Ascending aorta (tissue), 2 donors: ENCODE data around the gene TMEM175. TPM values are rescaled to one million over a fixed set of nuclear protein-coding genes. Genes with fewer than 3 reads are reported as not detected.
"Not testable (repeated sequence)": the region's sequence is repeated elsewhere in the genome, so short reads cannot be mapped to it uniquely, and the experiment has no call there.

ENCODE experiments used
- DNase-seq, 2 donors: peaks; one replicate each; pipeline ENCODE4 v3.0.0-alpha.2; 2019; ENCODE audit warnings: low spot score in 2 of 2
- H3K27ac ChIP-seq, 2 donors: fragments of 200-600 bp; sonication (generic); one replicate each; pipeline ENCODE4 v1.5.1; 2016 to 2017; ENCODE audit warnings: mild to moderate bottlenecking in 1 of 2
- H3K27me3 ChIP-seq: fragments of 200-600 bp; sonication (generic); one replicate; pipeline ENCODE4 v1.5.1; 2017
- H3K36me3 ChIP-seq, 2 donors: fragments of 200-600 bp; sonication (generic); one replicate each; pipeline ENCODE4 v1.5.1; 2016
- H3K4me1 ChIP-seq, 2 donors: fragments of 200-600 bp; sonication (generic); one replicate each; pipeline ENCODE4 v1.5.1; 2016 to 2017; ENCODE audit warnings: mild to moderate bottlenecking in 1 of 2
- H3K4me3 ChIP-seq, 2 donors: fragments of 200-600 bp; sonication (generic); one replicate each; pipeline ENCODE4 v1.5.1; 2016 to 2017; ENCODE audit warnings: mild to moderate bottlenecking in 1 of 2
- H3K9me3 ChIP-seq, 2 donors: fragments of 200-600 bp; sonication (generic); one replicate each; pipeline ENCODE4 v1.5.1; 2016
- intact Hi-C: fragments of 100-400 bp; cut with DNase I; formaldehyde crosslinking; loops from one replicate; pipeline ENCODE4 v1.15.1; 2023
- total RNA-seq: library from RNA; depleted of rRNA; stranded (reverse); fragments of >200 nt; gene quantifications from one replicate; pipeline ENCODE4 v1.1.0, GENCODE V29; 2016
- TF ChIP-seq, protein P1 (sequence below), 3 experiments: fragments of 200-600 bp in 2 of 3; fragments of 450-650 bp in 1 of 3; sonication (generic) in 2 of 3; IDR thresholded peaks; one replicate each; pipeline ENCODE4 v1.5.1; 2016 to 2019; ENCODE audit warnings: antibody characterized with exemption in 3 of 3, mild to moderate bottlenecking in 1 of 3, moderate library complexity in 1 of 3

Gene TMEM175
- total RNA-seq, 1 donor from 2014 or later: 41.2 TPM

DNA sequence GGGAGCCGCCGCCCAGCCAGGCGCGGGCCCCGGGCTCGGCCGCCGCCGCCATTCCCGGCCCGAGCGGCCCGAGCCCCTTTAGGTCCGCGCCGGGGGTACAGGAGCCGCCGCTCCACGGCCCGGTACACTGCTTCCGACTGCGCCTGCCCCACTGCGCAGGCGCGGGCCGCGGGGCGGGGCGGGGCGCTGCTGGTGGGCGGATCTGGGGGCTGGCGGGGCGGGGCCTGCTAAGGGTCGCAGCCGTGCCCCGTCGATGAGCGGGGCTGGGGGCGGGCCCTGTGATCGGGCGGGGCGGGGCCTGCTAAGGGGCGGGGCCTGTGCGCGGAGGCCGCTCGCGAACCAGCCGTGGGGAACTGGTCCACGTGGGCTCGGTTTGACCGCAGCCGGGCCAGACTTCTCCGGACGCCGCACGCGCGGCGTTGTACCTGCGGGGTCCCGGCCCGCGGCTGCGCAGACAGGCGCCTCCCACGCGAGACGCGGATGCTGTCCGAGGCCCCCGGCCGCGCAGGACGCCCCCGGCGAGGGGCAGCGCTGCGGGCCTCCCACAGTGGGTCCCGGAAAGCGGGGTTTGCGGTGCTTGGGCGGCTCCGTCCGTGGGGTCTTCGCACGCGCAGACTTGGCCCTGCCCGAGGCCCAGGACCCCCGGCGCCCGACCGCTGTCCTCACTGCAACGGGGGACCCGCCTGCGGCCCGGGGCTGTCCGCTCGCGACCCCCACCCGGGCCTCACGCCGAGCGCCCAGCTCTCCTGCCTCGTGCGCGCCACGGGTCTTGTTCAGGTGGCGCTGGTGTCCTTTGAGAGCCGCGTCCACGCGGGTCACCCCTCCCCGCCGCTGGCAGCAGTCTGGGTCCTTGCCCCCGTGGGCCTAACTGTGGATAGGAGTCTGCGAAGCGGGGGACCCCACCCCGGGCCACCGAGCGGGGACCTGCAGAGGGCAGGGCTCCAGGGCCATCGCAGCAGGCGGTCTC is 41.5 kb downstream of the TMEM175 start, which contains the start of gene DGKQ:
DGKQ (minus strand) TSS at position 139 of the 967 bp plus-strand sequence; CDS start at position 52, 87 bp downstream.
- H3K27ac ChIP-seq: no peak within 1 kb of the TSS
- DNase-seq: peak; percentile 45 to 92
- intact Hi-C loops: loop anchor here (1.0 kb wide), 3 partner anchors 36 to 192 kb away; partner anchors contain the start of genes GAK and TMEM175

GRCh38 chr4:974668-975067 is 42.4 kb downstream of the TMEM175 start:
- Histone ChIP-seq H3K9me3 (no peaks in the 10 kb centered on the region), H3K27ac (no peak overlapping the region), H3K4me1 (peaks cover 9 to 16% of the 10 kb centered on the region in 2 donors), H3K36me3 (no peaks in the 10 kb centered on the region), H3K27me3 (no peaks in the 10 kb centered on the region), H3K4me3 (no peak overlapping the region)
- intact Hi-C loops: no loop called here
- no peak for DNase-seq
- TF ChIP-seq, protein P1, sequence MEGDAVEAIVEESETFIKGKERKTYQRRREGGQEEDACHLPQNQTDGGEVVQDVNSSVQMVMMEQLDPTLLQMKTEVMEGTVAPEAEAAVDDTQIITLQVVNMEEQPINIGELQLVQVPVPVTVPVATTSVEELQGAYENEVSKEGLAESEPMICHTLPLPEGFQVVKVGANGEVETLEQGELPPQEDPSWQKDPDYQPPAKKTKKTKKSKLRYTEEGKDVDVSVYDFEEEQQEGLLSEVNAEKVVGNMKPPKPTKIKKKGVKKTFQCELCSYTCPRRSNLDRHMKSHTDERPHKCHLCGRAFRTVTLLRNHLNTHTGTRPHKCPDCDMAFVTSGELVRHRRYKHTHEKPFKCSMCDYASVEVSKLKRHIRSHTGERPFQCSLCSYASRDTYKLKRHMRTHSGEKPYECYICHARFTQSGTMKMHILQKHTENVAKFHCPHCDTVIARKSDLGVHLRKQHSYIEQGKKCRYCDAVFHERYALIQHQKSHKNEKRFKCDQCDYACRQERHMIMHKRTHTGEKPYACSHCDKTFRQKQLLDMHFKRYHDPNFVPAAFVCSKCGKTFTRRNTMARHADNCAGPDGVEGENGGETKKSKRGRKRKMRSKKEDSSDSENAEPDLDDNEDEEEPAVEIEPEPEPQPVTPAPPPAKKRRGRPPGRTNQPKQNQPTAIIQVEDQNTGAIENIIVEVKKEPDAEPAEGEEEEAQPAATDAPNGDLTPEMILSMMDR (IDR thresholded peaks at IDR 0.05): no peak

More for the DNA sequence above, 41.5 kb downstream of the TMEM175 start, which contains the start of gene DGKQ:
- Histone ChIP-seq H3K4me3 (peak within 1 kb of the TSS; percentile 84 to 92), H3K36me3 (no peaks in the 10 kb centered on the region), H3K27me3 (no peaks in the 10 kb centered on the region), H3K4me1 (peaks cover 9 to 16% of the 10 kb centered on the region in 2 donors), H3K9me3 (no peaks in the 10 kb centered on the region)
- TF ChIP-seq, protein P1 (IDR thresholded peaks at IDR 0.05): no peak

DNA sequence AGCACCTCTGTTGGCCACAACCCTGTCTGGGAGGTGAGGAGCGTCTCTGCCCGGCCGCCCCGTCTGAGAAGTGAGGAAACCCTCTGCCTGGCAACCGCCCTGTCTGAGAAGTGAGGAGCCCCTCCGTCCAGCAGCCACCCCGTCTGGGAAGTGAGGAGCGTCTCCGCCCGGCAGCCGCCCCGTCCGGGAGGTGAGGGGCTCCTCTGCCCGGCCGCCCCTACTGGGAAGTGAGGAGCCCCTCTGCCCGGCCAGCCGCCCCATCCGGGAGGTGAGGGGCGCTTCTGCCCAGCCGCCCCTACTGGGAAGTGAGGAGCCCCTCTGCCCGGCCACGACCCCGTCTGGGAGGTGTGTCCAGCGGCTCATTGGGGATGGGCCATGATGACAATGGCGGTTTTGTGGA is 43.8 kb downstream of the TMEM175 start:
- H3K27me3 ChIP-seq, H3K36me3 ChIP-seq, H3K27ac ChIP-seq, intact Hi-C loops, H3K4me3 ChIP-seq, H3K9me3 ChIP-seq, DNase-seq: not testable (repeated sequence)
- peaks cover 9 to 16% of the 10 kb centered on the region in 2 donors for H3K4me1 ChIP-seq

DNA sequence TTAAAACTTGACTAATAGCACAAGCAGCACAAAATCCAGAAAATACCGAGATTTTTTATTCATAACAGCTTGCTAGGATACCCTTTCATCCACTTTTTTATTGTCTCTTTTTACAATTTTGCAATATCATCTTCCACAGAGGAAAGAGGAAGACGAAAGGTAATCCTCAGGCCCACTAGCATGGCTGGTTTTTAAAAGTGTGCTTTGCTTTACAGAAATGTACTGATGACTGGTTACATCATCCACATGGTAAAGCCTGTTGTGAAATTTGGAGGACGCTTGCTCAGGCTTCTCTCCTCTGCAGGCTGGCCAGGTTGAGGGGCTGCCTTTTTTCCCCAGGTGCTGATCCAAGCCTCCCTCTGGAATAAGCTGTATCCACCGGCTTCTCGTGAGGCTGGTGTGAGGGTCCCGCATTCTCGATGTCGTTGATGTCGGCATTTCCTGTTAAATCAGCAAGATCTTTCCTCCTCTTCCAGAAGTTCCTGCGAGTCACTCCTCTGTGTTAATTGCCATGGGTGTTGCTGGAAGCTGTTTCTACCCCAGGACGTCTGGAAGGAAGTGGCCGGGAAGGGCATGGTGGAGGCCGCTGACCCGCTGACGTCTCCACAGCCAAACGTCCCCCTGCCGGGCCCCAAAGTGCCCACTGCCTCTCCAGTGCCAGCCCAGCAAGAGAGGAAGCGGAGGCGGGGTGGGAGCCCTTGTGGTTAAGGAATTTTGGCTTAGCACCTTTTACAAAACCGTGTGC is 46.9 kb downstream of the TMEM175 start:
- H3K27ac ChIP-seq: no peak overlapping the region
- intact Hi-C loops: no loop called here
- no peak for DNase-seq

GRCh38 chr4:982291-982690 is 50.0 kb downstream of the TMEM175 start:
- H3K4me1 ChIP-seq: peaks cover 0 to 7% of the 10 kb centered on the region in 2 donors
- H3K9me3 ChIP-seq: no peaks in the 10 kb centered on the region
- no peak overlapping the region for H3K27ac ChIP-seq
- no peaks in the 10 kb centered on the region for H3K27me3 ChIP-seq
- no peaks in the 10 kb centered on the region for H3K36me3 ChIP-seq
- H3K4me3 ChIP-seq: no peak overlapping the region
- DNase-seq: no peak
- TF ChIP-seq, protein P1 (IDR thresholded peaks at IDR 0.05): no peak
- intact Hi-C loops: no loop called here

More for the DNA sequence above, 46.9 kb downstream of the TMEM175 start:
- Histone ChIP-seq H3K9me3 (no peaks in the 10 kb centered on the region), H3K4me1 (no peaks in the 10 kb centered on the region), H3K4me3 (no peak overlapping the region), H3K36me3 (no peaks in the 10 kb centered on the region), H3K27me3 (no peaks in the 10 kb centered on the region)
- TF ChIP-seq, protein P1 (IDR thresholded peaks at IDR 0.05): no peak
